Measurements from ENCODE around the gene LAMC2.
A peak's percentile ranks its signal among the peaks of the same experiment; 100 is the strongest.

Gene LAMC2

GRCh38 chr1:183215076-183215720 lies 29.1 kb downstream of the LAMC2 start:
- peak; percentile 85 for DNase-seq

DNA sequence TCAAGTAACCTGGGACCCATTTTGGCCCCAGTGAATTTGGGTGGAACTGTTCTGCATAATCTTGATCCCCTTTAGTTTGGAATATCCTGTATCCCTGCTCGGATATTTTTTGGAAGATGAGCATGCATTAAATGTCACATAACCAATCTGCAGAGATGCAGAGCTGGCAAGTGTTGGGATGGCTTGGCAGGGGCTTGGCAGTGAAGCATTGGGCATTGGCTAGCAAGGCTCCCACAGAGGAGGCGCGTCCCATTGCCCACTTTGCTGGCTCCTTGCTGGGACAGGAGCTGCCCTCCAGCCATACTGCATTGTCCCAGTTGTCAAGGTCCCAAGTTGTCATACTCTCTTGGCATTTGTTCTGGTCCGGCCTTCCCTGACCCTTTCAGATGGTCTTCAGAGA lies 29.9 kb downstream of the LAMC2 start:
- DNase-seq = no peak

DNA sequence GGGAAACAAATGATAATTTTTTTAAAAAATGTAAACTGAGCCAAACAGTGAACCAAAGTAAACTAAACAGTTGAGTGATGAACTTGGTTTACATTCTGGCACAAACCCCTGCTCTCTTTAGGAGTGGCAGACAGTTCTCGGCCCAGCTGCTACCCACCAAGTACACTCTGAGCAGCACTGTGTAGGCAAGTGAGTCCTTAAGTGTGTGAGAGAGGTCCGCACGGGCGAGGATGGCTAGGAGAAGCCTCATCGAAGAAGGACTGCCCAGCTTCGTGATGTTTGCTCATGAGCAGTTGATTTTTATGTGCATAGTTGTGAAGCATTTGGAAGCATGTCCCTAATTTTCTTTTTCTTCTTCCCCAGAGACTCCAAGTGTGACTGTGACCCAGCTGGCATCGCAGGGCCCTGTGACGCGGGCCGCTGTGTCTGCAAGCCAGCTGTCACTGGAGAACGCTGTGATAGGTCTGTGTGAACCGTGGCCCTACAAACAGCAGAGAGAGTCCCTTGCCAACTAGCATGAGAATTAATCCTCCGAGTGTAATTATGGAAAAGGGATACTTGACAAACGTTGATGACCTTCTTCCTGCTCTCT lies 32.1 kb downstream of the LAMC2 start:
- DNase-seq = peak; percentile 93

DNA sequence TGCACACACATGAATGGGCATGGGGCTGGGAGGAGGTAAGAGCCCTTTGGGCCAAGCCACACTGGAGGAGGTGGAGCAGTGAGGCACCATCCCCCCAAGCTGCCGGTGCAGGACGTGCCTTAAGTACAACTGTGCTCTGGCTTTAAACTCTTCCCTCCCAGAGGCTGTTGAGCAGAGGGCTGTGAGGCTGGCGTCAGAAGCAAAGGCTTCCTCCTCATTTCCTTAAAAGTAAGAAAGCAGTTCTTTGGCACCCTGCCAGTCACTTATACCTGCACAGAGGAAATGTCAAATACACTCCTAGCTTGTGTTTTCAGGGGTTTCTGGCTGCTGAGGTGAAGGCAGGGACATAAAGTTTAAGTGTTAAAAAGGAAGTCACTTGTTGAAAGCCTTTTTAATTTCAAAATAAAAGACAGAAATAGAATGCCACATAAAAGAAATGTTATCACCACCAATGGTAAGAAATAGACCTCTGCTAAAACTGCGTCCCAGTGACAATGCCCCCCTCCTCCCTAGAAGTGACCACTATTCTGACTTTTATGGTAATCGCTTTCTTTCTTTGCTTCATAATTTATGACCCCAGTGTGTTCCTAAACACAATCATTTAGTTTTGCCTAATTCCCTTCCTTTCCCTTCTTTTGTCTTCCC lies 33.0 kb downstream of the LAMC2 start:
- DNase-seq = peak; percentile 99

- peak; percentile 79 for DNase-seq
Measured at GRCh38 chr1:183219616-183220009, 33.5 kb downstream of the LAMC2 start.

DNA sequence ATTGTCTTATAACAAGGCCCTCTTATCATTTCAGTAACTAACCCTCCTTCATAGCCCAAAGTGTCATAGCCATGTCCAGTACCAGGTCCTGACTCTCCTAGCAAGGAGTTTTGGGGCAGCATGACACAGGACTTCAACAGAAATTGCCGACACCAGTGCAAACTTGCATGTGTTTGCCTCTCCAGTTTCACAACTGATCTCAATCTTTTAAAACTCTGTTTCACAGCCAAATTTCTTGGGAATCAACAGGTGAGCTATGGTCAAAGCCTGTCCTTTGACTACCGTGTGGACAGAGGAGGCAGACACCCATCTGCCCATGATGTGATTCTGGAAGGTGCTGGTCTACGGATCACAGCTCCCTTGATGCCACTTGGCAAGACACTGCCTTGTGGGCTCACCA lies 36.8 kb downstream of the LAMC2 start:
- DNase-seq = no peak

- DNase-seq = no peak
Measured at GRCh38 chr1:183223467-183223866, 37.4 kb downstream of the LAMC2 start.

- DNase-seq = peak; percentile 87
Measured at GRCh38 chr1:183226361-183226760, 40.3 kb downstream of the LAMC2 start.

- DNase-seq = no peak
Measured at GRCh38 chr1:183226963-183227362, 40.9 kb downstream of the LAMC2 start.

- DNase-seq = peak; percentile 73
Measured at GRCh38 chr1:183227422-183228346, 41.6 kb downstream of the LAMC2 start.

DNA sequence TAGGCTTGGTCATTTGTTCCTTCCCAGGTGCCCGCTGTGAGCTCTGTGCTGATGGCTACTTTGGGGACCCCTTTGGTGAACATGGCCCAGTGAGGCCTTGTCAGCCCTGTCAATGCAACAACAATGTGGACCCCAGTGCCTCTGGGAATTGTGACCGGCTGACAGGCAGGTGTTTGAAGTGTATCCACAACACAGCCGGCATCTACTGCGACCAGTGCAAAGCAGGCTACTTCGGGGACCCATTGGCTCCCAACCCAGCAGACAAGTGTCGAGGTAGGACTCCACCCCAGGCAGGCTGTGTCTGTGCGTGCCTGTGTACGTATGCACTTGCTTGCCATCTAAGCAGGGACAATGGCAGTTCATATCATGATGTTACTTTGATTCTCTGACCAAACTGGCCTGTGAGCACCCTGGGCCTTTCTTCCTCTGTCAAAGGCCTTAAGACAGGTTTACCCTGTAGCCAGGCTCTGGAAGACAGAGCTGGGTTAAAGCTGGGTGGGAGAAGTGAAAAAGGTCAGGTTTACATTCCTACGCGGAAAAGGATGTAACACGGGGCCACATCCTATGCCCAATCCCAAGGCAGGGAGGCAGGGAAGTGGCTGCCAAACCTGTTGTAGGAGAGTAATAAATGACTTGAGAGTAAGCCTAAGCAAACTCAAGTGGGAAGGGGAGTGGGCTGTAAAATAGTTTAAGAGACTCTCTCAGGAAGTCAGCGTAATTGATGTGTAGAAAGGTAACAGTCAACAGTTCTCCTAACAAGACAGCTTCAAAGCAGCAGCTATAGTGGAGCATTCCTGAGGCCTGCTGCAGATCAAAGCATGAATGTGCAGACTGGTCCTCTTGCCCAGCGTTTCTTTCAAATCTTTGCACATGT lies 42.5 kb downstream of the LAMC2 start:
- DNase-seq = no peak

DNA sequence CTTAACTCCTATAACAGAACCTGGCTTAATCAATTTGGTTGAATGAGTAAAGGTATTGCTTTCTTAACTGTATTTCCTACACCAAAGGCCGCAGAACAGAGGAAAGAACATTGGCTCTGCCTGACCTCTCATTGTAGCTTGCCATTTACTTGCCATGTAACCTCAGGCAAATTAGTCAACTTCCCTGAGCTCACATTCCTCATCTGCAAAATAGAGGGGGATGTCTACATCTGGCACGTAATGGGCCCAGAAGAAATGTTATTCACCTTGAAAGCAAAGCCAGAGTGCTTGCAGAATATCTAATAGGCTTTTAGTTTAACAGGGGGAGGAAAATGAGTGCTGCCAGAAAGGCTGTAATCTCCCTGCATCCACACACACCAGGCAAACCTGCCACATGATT lies 44.3 kb downstream of the LAMC2 start:
- peak; percentile 31 for DNase-seq

GRCh38 chr1:183231545-183231944 lies 45.5 kb downstream of the LAMC2 start:
- no peak for DNase-seq

DNA sequence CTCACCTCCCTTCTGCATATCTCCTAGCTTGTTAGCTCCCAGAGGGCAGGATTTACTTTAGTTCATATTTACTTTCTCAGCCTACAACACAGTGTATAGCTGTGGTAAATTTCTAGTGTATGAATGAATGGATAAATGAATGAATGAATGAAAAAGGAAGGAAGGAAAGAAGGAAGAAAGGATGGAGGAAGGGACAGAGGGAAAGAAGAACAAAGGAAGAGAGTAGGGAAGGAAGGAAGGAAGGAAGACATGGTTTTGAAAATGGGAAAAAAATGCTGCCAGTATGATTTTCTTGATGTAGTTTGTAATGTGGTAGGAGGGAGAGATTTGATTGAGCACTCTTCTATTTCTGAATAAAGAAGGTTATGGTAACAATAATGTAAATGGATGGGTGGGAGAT lies 47.0 kb downstream of the LAMC2 start:
- DNase-seq = no peak

DNA sequence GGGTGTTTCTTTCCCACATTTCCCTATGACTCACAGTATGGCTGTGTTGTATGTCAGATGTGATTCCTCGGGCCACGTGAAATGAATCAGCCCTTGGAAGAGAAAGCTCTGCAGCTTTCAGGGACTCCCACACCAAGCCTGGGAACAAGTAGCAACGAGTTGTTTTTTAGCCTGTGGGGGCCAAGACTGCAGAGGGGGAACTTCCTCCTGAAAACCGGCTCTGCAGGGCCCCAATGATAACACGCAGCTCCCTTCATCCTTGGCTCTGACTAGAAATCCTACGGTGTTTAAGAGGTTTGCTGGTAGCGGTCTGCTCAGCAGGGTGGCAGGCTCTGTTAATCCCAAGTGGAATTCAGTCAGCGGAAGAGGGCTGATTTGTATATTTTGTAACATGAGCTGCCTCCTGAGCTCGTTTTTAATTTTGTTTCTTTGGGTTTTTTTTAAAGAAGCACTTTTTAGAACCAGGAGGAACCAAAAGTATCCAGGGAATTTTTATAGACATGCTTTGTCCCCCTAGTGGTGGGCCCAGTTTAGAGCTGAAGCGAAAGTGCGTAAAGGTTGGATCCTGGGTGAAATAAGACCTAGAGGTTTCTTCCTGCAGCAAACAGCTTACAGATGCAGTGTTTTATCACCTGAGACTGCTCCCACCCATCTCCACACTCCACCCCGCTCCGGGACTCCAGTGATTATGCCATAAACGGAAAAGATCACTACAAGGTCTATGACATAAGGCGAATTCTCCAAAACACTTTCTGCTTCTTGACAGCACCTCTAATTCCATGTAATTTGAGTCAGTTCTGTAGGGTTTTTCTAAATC lies 48.8 kb downstream of the LAMC2 start:
- peak; percentile 84 for DNase-seq

GRCh38 chr1:183235503-183235902 lies 49.4 kb downstream of the LAMC2 start:
- no peak for DNase-seq

GRCh38 chr1:183236158-183236725 lies 50.2 kb downstream of the LAMC2 start:
- DNase-seq = no peak

GRCh38 chr1:183237046-183237445 lies 51.0 kb downstream of the LAMC2 start:
- DNase-seq = no peak

- DNase-seq = no peak
Measured at GRCh38 chr1:183238071-183238470, 52.0 kb downstream of the LAMC2 start.

GRCh38 chr1:183239220-183239742 lies 53.2 kb downstream of the LAMC2 start:
- DNase-seq = no peak

All from NCI-H69 (cell line).